NCI-H69 (cell line): ENCODE results near the gene PATL1.
"Not testable (repeated sequence)": the region's sequence is repeated elsewhere in the genome, so short reads cannot be mapped to it uniquely, and the experiment has no call there.

Experiments used
- DNase-seq: peaks from one replicate; lab custom pipeline; 2025; lab: John Stamatoyannopoulos, UW

The PATL1 gene

GRCh38 chr11:59668950-59669610, at the start of gene PATL1:
PATL1 (minus strand) TSS chr11:59669037; CDS start chr11:59668895, 142 bp downstream.
- DNase-seq = peak; percentile 99

- DNase-seq = no peak
Measured at GRCh38 chr11:59716051-59716450, 47.2 kb upstream of the PATL1 start.

GRCh38 chr11:59713745-59714144, 44.9 kb upstream of the PATL1 start, which contains the start of gene OR10V1:
OR10V1 (minus strand) TSS chr11:59713845; CDS start chr11:59713845, 0 bp downstream.
- DNase-seq = no peak

- DNase-seq = no peak
Measured at GRCh38 chr11:59710136-59710847, 41.5 kb upstream of the PATL1 start.

GRCh38 chr11:59708537-59708936, 39.7 kb upstream of the PATL1 start:
- no peak for DNase-seq

- no peak for DNase-seq
Measured at GRCh38 chr11:59707371-59707770, 38.5 kb upstream of the PATL1 start.

- no peak for DNase-seq
Measured at GRCh38 chr11:59706518-59707285, 37.9 kb upstream of the PATL1 start.

- DNase-seq = no peak
Measured at GRCh38 chr11:59705294-59705693, 36.5 kb upstream of the PATL1 start.

- DNase-seq = not testable (repeated sequence)
Measured at GRCh38 chr11:59703515-59703914, 34.7 kb upstream of the PATL1 start.

GRCh38 chr11:59700157-59700556, 31.3 kb upstream of the PATL1 start:
- not testable (repeated sequence) for DNase-seq

GRCh38 chr11:59698506-59698905, 29.7 kb upstream of the PATL1 start:
- no peak for DNase-seq

GRCh38 chr11:59692915-59693314, 24.1 kb upstream of the PATL1 start:
- DNase-seq = no peak

- no peak for DNase-seq
Measured at GRCh38 chr11:59691156-59691555, 22.3 kb upstream of the PATL1 start.

- DNase-seq = no peak
Measured at GRCh38 chr11:59689015-59689414, 20.2 kb upstream of the PATL1 start.

- DNase-seq = peak; percentile 77
Measured at GRCh38 chr11:59681260-59681725, 12.5 kb upstream of the PATL1 start.

- DNase-seq = peak; percentile 82
Measured at GRCh38 chr11:59680287-59681154, 11.7 kb upstream of the PATL1 start.

GRCh38 chr11:59679347-59679746, 10.5 kb upstream of the PATL1 start:
- DNase-seq = no peak

- no peak for DNase-seq
Measured at GRCh38 chr11:59678813-59679165, 10.0 kb upstream of the PATL1 start.

- no peak for DNase-seq
Measured at GRCh38 chr11:59678118-59678812, 9.4 kb upstream of the PATL1 start.

GRCh38 chr11:59676205-59676604, 7.4 kb upstream of the PATL1 start:
- no peak for DNase-seq

GRCh38 chr11:59674291-59674690, 5.5 kb upstream of the PATL1 start:
- DNase-seq = no peak
